Activated CD8-positive, alpha-beta memory T cell treated with anti-CD3 and anti-CD28 coated beads for 48 hours (primary cell): ENCODE measurements around the gene MRPS27.
A peak's percentile ranks its signal among the peaks of the same experiment; 100 is the strongest.

ENCODE experiments used
- DNase-seq, 3 experiments: peaks; one replicate each; pipeline ENCODE4 v3.0.0-alpha.2; 2020; ENCODE audit warnings: low read depth in 2 of 3, low spot score in 2 of 3

MRPS27 gene

GRCh38 chr5:72319976-72320752, at the start of gene MRPS27, which contains the start of gene PTCD2:
Gene MRPS27, minus strand, starts transcription at chr5:72320240. Its CDS starts 19 bp downstream, at chr5:72320221.
Gene PTCD2, plus strand, starts transcription at chr5:72320373. Its CDS starts 10 bp downstream, at chr5:72320383.
- peak; percentile 52 to 80 (median 80) for DNase-seq

GRCh38 chr5:72369711-72370110, 49.7 kb upstream of the MRPS27 start:
- no peak for DNase-seq

- no peak for DNase-seq
These were observed 49.3 kb upstream of the MRPS27 start for GRCh38 chr5:72369301-72369700.

GRCh38 chr5:72368271-72368670, 48.2 kb upstream of the MRPS27 start:
- no peak for DNase-seq

- DNase-seq = no peak
These were observed 46.4 kb upstream of the MRPS27 start for GRCh38 chr5:72366324-72366976.

GRCh38 chr5:72364951-72365350, 44.9 kb upstream of the MRPS27 start:
- DNase-seq = no peak

- DNase-seq = no peak
These were observed 44.1 kb upstream of the MRPS27 start for GRCh38 chr5:72364171-72364570.

- DNase-seq = no peak
These were observed 43.2 kb upstream of the MRPS27 start for GRCh38 chr5:72363166-72363802.

- DNase-seq = no peak
These were observed 39.8 kb upstream of the MRPS27 start for GRCh38 chr5:72359886-72360285.

GRCh38 chr5:72358925-72359324, 38.9 kb upstream of the MRPS27 start:
- no peak for DNase-seq

- DNase-seq = no peak
These were observed 36.3 kb upstream of the MRPS27 start for GRCh38 chr5:72356361-72356760.

- no peak for DNase-seq
These were observed 35.8 kb upstream of the MRPS27 start for GRCh38 chr5:72355706-72356299.

GRCh38 chr5:72353046-72353445, 33.0 kb upstream of the MRPS27 start:
- no peak for DNase-seq

- DNase-seq = no peak
These were observed 32.6 kb upstream of the MRPS27 start for GRCh38 chr5:72352616-72353015.

GRCh38 chr5:72351376-72351775, 31.3 kb upstream of the MRPS27 start:
- DNase-seq = no peak

GRCh38 chr5:72347801-72348308, 27.8 kb upstream of the MRPS27 start:
- no peak for DNase-seq

GRCh38 chr5:72346398-72346797, 26.4 kb upstream of the MRPS27 start:
- no peak for DNase-seq

- DNase-seq = no peak
These were observed 18.7 kb upstream of the MRPS27 start for GRCh38 chr5:72338689-72339209.

GRCh38 chr5:72337159-72337558, 17.1 kb upstream of the MRPS27 start:
- no peak for DNase-seq

- DNase-seq = no peak
These were observed 10.7 kb upstream of the MRPS27 start for GRCh38 chr5:72330712-72331111.

- DNase-seq = no peak
These were observed 8.1 kb upstream of the MRPS27 start for GRCh38 chr5:72328172-72328571.
